HEK293 (cell line): ENCODE results near the gene LCE6A.

Experiments
- CTCF ChIP-seq: fragments of 450-650 bp; formaldehyde crosslinking; IDR thresholded peaks from 2 replicates; pipeline ENCODE4 v1.5.1; 2016; ENCODE audit warnings: missing biosample characterization, missing genetic modification characterization
- SETDB1 ChIP-seq: IDR thresholded peaks from one replicate; pipeline ENCODE4 v1.6.1; 2017; ENCODE audit warnings: mild to moderate bottlenecking, low read length, moderate library complexity, mixed read lengths; ENCODE audit not compliant: insufficient read length
- ZNF146 ChIP-seq: fragments of 450-650 bp; formaldehyde crosslinking; IDR thresholded peaks from 2 replicates; pipeline ENCODE4 v1.5.1; 2016; ENCODE audit warnings: missing biosample characterization, missing genetic modification characterization
- ZNF362 ChIP-seq: fragments of 450-650 bp; formaldehyde crosslinking; IDR thresholded peaks from 2 replicates; pipeline ENCODE4 v1.5.1; 2016; ENCODE audit warnings: missing biosample characterization, missing genetic modification characterization
- ZNF416 ChIP-seq: fragments of 450-650 bp; formaldehyde crosslinking; IDR thresholded peaks from 2 replicates; pipeline ENCODE4 v1.5.1; 2016; ENCODE audit warnings: missing biosample characterization, missing genetic modification characterization
- ZNF830 ChIP-seq: fragments of 450-650 bp; IDR thresholded peaks from 2 replicates; pipeline ENCODE4 v1.5.0; 2018; ENCODE audit warnings: missing biosample characterization, missing genetic modification characterization, low read depth, mild to moderate bottlenecking, moderate library complexity
- TF ChIP-seq, protein P1 (sequence below): fragments of 450-650 bp; formaldehyde crosslinking; IDR thresholded peaks from 2 replicates; pipeline ENCODE4 v1.5.1; 2016; ENCODE audit warnings: missing biosample characterization, missing genetic modification characterization, low read depth

- no peak for TF ChIP-seq ZNF830 (tag by site-specific recombination)
- TF ChIP-seq, protein P1, sequence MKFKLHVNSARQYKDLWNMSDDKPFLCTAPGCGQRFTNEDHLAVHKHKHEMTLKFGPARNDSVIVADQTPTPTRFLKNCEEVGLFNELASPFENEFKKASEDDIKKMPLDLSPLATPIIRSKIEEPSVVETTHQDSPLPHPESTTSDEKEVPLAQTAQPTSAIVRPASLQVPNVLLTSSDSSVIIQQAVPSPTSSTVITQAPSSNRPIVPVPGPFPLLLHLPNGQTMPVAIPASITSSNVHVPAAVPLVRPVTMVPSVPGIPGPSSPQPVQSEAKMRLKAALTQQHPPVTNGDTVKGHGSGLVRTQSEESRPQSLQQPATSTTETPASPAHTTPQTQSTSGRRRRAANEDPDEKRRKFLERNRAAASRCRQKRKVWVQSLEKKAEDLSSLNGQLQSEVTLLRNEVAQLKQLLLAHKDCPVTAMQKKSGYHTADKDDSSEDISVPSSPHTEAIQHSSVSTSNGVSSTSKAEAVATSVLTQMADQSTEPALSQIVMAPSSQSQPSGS (tag by site-specific recombination) = no peak
- no peak for TF ChIP-seq SETDB1
- TF ChIP-seq CTCF (tag by site-specific recombination) = no peak
- no peak for TF ChIP-seq ZNF362
- no peak for TF ChIP-seq ZNF416
- TF ChIP-seq ZNF146 = no peak
Observed at GRCh38 chr1:152873495-152873894, 30.8 kb downstream of the LCE6A start.
